NCI-H1436 treated with DMSO at 0.1 percent for 48 hours (cell line): ENCODE results near the gene ADAM15.

Source experiments
- DNase-seq: peaks from one replicate; lab custom pipeline; 2025; lab: John Stamatoyannopoulos, UW

ADAM15 gene

GRCh38 chr1:155052439-155053395 is 1.6 kb downstream of the ADAM15 start:
- DNase-seq: peak; percentile 56

GRCh38 chr1:155053531-155054105 is 2.5 kb downstream of the ADAM15 start:
- no peak for DNase-seq

GRCh38 chr1:155057104-155057503 is 6.0 kb downstream of the ADAM15 start:
- DNase-seq: no peak

- no peak for DNase-seq
Observed at GRCh38 chr1:155057788-155058211, 6.7 kb downstream of the ADAM15 start.

- DNase-seq: no peak
Observed at GRCh38 chr1:155060736-155061135, 9.6 kb downstream of the ADAM15 start.

- DNase-seq: peak; percentile 61
Observed at GRCh38 chr1:155061381-155062150, 10.4 kb downstream of the ADAM15 start.

GRCh38 chr1:155062151-155062686 is 11.1 kb downstream of the ADAM15 start:
- no peak for DNase-seq

GRCh38 chr1:155062702-155063411 is 11.7 kb downstream of the ADAM15 start:
- no peak for DNase-seq

- no peak for DNase-seq
Observed at GRCh38 chr1:155063550-155064110, 12.5 kb downstream of the ADAM15 start, which contains the start of gene EFNA4. EFNA4 (plus strand) TSS chr1:155063740; CDS start chr1:155063824, 84 bp downstream.

GRCh38 chr1:155064111-155064831 is 13.2 kb downstream of the ADAM15 start:
- DNase-seq: no peak

- no peak for DNase-seq
Observed at GRCh38 chr1:155064832-155065429, 13.8 kb downstream of the ADAM15 start.

GRCh38 chr1:155066777-155067176 is 15.7 kb downstream of the ADAM15 start:
- DNase-seq: no peak

GRCh38 chr1:155068599-155068998 is 17.5 kb downstream of the ADAM15 start:
- DNase-seq: no peak

GRCh38 chr1:155069551-155070157 is 18.5 kb downstream of the ADAM15 start:
- DNase-seq: no peak

- DNase-seq: no peak
Observed at GRCh38 chr1:155070158-155070621, 19.1 kb downstream of the ADAM15 start.

- DNase-seq: no peak
Observed at GRCh38 chr1:155070721-155071569, 19.8 kb downstream of the ADAM15 start.

GRCh38 chr1:155071701-155072100 is 20.6 kb downstream of the ADAM15 start:
- DNase-seq: no peak

- no peak for DNase-seq
Observed at GRCh38 chr1:155072531-155073289, 21.6 kb downstream of the ADAM15 start.
